Mesendoderm (in vitro differentiated cells): ENCODE data around the gene ZNF747.
A peak's percentile ranks its signal among the peaks of the same experiment; 100 is the strongest.

Experiments used
- DNase-seq: peaks from one replicate; pipeline ENCODE4 v3.0.0; 2013
- H2AK5ac ChIP-seq: 2 replicates; pipeline ENCODE4 v1.6.1; 2013; ENCODE audit warnings: low read length, inconsistent platforms
- H2BK120ac ChIP-seq: 2 replicates; pipeline ENCODE4 v1.6.1; 2013; ENCODE audit warnings: low read depth, mild to moderate bottlenecking, low read length, moderate library complexity, mixed read lengths
- H2BK15ac ChIP-seq: replicated peaks from 2 replicates; pipeline ENCODE4 v1.6.1; 2013; ENCODE audit warnings: low read depth, mild to moderate bottlenecking, moderate library complexity
- H2BK5ac ChIP-seq: 2 replicates; pipeline ENCODE4 v1.6.1; 2013; ENCODE audit warnings: low read length, inconsistent platforms
- H3K18ac ChIP-seq: 2 replicates; pipeline ENCODE4 v1.6.1; 2013; ENCODE audit warnings: mild to moderate bottlenecking, low read length, mixed read lengths
- H3K23ac ChIP-seq: one replicate; pipeline ENCODE4 v1.6.1; 2013; ENCODE audit warnings: low read length
- H3K27ac ChIP-seq: 2 replicates; pipeline ENCODE4 v1.5.1; 2013; ENCODE audit warnings: low read depth, mild to moderate bottlenecking, inconsistent platforms, low read length, moderate library complexity
- H3K27me3 ChIP-seq: 2 replicates; pipeline ENCODE4 v1.6.1; 2013; ENCODE audit warnings: low read length, control low read depth, mild to moderate bottlenecking, inconsistent platforms; ENCODE audit not compliant: insufficient read depth, poor library complexity
- H3K36me3 ChIP-seq: 2 replicates; pipeline ENCODE4 v1.6.1; 2013; ENCODE audit warnings: low read length, inconsistent platforms; ENCODE audit not compliant: control insufficient read depth, insufficient read depth
- H3K4ac ChIP-seq: one replicate; pipeline ENCODE4 v1.6.1; 2013; ENCODE audit warnings: low read depth, mild to moderate bottlenecking, low read length, moderate library complexity
- H3K4me1 ChIP-seq: 2 replicates; pipeline ENCODE4 v1.6.1; 2013; ENCODE audit warnings: low read depth, low read length, inconsistent platforms; ENCODE audit not compliant: control insufficient read depth
- H3K4me2 ChIP-seq: 2 replicates; pipeline ENCODE4 v1.6.1; 2013; ENCODE audit warnings: low read length
- H3K4me3 ChIP-seq: 2 replicates; pipeline ENCODE4 v1.5.1; 2013; ENCODE audit warnings: mild to moderate bottlenecking, low read length
- H3K56ac ChIP-seq: one replicate; pipeline ENCODE4 v1.6.1; 2013; ENCODE audit warnings: low read length
- H3K79me1 ChIP-seq: 2 replicates; pipeline ENCODE4 v1.6.1; 2013; ENCODE audit warnings: low read length, inconsistent platforms
- H3K79me2 ChIP-seq: 2 replicates; pipeline ENCODE4 v1.6.1; 2013; ENCODE audit warnings: mild to moderate bottlenecking, low read length; ENCODE audit not compliant: control insufficient read depth, insufficient read depth
- H3K9ac ChIP-seq: 2 replicates; pipeline ENCODE4 v1.6.1; 2013; ENCODE audit warnings: low read length, inconsistent platforms
- H4K5ac ChIP-seq: one replicate; pipeline ENCODE4 v1.6.1; 2013; ENCODE audit warnings: low read length
- H4K8ac ChIP-seq: one replicate; pipeline ENCODE4 v1.6.1; 2013; ENCODE audit warnings: low read depth, mild to moderate bottlenecking, control low read depth, low read length, moderate library complexity
- WGBS: extraction: QIAGEN DNeasy Blood & Tissue Kit; methylation state at CpG from one replicate; pipeline ENCODE4 v1.1.7; 2013; ENCODE audit warnings: low lambda C conversion rate, missing lambda C conversion rate; ENCODE audit not compliant: insufficient coverage; ENCODE audit errors: extremely low coverage; 5-methylcytosine and 5-hydroxymethylcytosine counted together

Gene ZNF747

DNA sequence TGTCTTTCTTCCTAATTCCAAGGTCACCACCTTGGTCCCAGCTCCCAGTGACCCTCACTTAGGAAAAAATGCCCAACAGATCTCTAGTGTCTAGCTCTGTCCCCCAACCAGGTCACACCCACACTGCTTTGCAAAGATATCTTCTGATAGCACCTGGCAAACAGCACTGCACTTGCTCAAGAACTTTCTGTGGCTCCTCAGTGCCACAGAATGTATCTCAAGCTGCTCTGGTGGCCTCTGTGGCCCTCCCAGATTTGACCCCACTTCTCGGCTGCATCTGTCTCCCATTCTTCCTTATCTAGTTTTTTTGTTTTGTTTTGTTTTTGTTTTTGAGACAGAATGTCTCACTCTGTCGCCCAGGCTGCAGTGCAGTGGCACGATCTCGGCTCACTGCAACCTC is 31.9 kb upstream of the ZNF747 start:
- H4K5ac ChIP-seq, result no peak overlapping the region
- H3K4ac ChIP-seq, result no peak overlapping the region
- H3K27ac ChIP-seq, result no peak overlapping the region
- no peaks in the 10 kb centered on the region for H3K4me1 ChIP-seq
- H2BK15ac ChIP-seq, result no peak overlapping the region
- H3K79me2 ChIP-seq, result no peaks in the 10 kb centered on the region
- no peak overlapping the region for H3K4me3 ChIP-seq
- no peak overlapping the region for H4K8ac ChIP-seq
- WGBS, result no CpG with 5 or more reads among the region's 4 CpGs
- no peak overlapping the region for H3K56ac ChIP-seq
- H3K9ac ChIP-seq, result no peak overlapping the region
- H3K79me1 ChIP-seq, result no peaks in the 10 kb centered on the region
- DNase-seq, result no peak
- no peaks in the 10 kb centered on the region for H3K27me3 ChIP-seq
- H2BK5ac ChIP-seq, result no peak overlapping the region
- no peak overlapping the region for H3K18ac ChIP-seq
- H2AK5ac ChIP-seq, result no peak overlapping the region
- H3K23ac ChIP-seq, result no peak overlapping the region
- no peak overlapping the region for H2BK120ac ChIP-seq
- no peak overlapping the region for H3K4me2 ChIP-seq
- H3K36me3 ChIP-seq, result no peaks in the 10 kb centered on the region

DNA sequence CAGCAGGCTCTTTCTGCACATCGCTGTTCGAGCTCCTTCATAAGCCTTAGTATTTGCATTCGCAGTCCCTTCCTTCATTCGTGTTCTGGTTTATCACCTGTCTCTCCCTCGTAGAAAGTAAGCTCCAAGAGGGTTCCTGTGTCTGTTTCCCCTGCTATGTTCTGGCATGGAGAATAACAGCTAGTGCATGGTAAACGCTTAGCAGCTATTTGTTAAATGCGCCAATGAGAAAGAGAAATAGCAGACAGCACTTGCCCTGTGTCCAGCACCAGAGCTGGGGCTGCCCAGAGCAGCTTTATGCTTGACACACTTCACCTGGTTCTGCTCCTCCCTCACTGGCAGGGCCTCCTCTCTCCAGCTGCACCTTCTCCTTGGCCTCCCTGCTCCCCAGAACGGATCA is 31.3 kb upstream of the ZNF747 start:
- H3K18ac ChIP-seq, result no peak overlapping the region
- H3K4me3 ChIP-seq, result no peak overlapping the region
- H3K9ac ChIP-seq, result no peak overlapping the region
- H3K23ac ChIP-seq, result no peak overlapping the region
- H4K5ac ChIP-seq, result no peak overlapping the region
- no peaks in the 10 kb centered on the region for H3K79me2 ChIP-seq
- H2BK5ac ChIP-seq, result no peak overlapping the region
- H3K27me3 ChIP-seq, result no peaks in the 10 kb centered on the region
- H4K8ac ChIP-seq, result no peak overlapping the region
- no peak for DNase-seq
- no peak overlapping the region for H2AK5ac ChIP-seq
- no peaks in the 10 kb centered on the region for H3K36me3 ChIP-seq
- H3K56ac ChIP-seq, result no peak overlapping the region
- no peak overlapping the region for H2BK120ac ChIP-seq
- no peaks in the 10 kb centered on the region for H3K4me1 ChIP-seq
- no peaks in the 10 kb centered on the region for H3K79me1 ChIP-seq
- H2BK15ac ChIP-seq, result no peak overlapping the region
- no peak overlapping the region for H3K4me2 ChIP-seq
- H3K4ac ChIP-seq, result no peak overlapping the region
- H3K27ac ChIP-seq, result no peak overlapping the region
- WGBS, result no CpG with 5 or more reads among the region's 8 CpGs

DNA sequence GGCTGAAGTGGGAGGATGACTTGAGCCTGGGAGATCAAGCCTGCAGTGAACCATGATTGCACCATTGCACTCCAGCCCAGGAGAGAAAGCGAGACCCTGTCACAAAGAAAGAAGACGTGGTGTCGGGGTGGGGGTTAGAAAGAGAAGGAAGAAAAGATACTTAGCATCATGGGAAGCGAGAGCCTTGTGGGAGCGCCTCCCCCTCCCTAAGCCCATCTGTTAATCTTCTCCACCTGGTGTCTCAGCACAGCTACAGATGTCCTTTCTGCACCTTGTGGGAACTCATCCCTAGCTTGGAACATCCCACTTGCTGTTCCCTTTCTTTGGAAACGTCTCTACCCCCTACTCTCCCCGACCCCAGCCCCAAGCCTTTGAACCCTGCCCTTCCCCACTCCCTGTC is 30.9 kb upstream of the ZNF747 start:
- Histone ChIP-seq H3K4me3 (no peak overlapping the region), H2BK15ac (no peak overlapping the region), H4K8ac (no peak overlapping the region), H3K27ac (no peak overlapping the region), H3K4ac (no peak overlapping the region), H4K5ac (no peak overlapping the region), H2AK5ac (no peak overlapping the region), H3K4me2 (no peak overlapping the region), H3K56ac (no peak overlapping the region), H3K4me1 (no peaks in the 10 kb centered on the region), H3K23ac (no peak overlapping the region), H2BK120ac (no peak overlapping the region), H3K79me2 (no peaks in the 10 kb centered on the region), H2BK5ac (no peak overlapping the region), H3K27me3 (no peaks in the 10 kb centered on the region), H3K79me1 (no peaks in the 10 kb centered on the region), H3K9ac (no peak overlapping the region), H3K36me3 (no peaks in the 10 kb centered on the region), H3K18ac (no peak overlapping the region)
- no peak for DNase-seq
- no CpG with 5 or more reads among the region's 7 CpGs for WGBS

DNA sequence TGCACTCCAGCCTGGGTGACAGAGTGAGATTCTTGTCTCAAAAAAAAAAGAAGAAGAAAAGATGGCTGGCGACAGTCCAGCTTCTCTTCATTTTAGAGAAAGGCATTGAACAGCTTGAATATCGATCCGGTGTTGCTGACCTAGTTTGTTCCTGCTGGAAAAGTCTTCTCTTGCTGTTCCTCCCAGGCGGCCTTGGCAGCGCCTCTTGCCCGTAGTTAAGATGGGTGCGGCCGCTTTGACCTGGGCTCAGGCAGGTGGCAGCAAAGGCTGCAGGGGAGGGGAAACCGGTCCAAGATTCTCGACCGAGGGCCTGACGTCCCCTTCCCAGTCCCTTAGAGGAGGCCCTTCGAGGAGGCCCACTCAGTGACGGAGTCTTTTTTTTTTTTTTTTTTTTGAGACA is 27.4 kb upstream of the ZNF747 start:
- no peak overlapping the region for H3K56ac ChIP-seq
- no peaks in the 10 kb centered on the region for H3K36me3 ChIP-seq
- H2BK120ac ChIP-seq, result no peak overlapping the region
- H3K4me3 ChIP-seq, result no peak overlapping the region
- H3K9ac ChIP-seq, result no peak overlapping the region
- no peak overlapping the region for H2BK15ac ChIP-seq
- H3K79me2 ChIP-seq, result no peaks in the 10 kb centered on the region
- no peak overlapping the region for H2BK5ac ChIP-seq
- H3K4me2 ChIP-seq, result no peak overlapping the region
- DNase-seq, result no peak
- no peaks in the 10 kb centered on the region for H3K4me1 ChIP-seq
- no peak overlapping the region for H4K8ac ChIP-seq
- no peak overlapping the region for H3K18ac ChIP-seq
- WGBS, result no CpG with 5 or more reads among the region's 14 CpGs
- no peaks in the 10 kb centered on the region for H3K27me3 ChIP-seq
- H4K5ac ChIP-seq, result no peak overlapping the region
- no peak overlapping the region for H3K27ac ChIP-seq
- H2AK5ac ChIP-seq, result no peak overlapping the region
- no peaks in the 10 kb centered on the region for H3K79me1 ChIP-seq
- H3K23ac ChIP-seq, result no peak overlapping the region
- no peak overlapping the region for H3K4ac ChIP-seq

DNA sequence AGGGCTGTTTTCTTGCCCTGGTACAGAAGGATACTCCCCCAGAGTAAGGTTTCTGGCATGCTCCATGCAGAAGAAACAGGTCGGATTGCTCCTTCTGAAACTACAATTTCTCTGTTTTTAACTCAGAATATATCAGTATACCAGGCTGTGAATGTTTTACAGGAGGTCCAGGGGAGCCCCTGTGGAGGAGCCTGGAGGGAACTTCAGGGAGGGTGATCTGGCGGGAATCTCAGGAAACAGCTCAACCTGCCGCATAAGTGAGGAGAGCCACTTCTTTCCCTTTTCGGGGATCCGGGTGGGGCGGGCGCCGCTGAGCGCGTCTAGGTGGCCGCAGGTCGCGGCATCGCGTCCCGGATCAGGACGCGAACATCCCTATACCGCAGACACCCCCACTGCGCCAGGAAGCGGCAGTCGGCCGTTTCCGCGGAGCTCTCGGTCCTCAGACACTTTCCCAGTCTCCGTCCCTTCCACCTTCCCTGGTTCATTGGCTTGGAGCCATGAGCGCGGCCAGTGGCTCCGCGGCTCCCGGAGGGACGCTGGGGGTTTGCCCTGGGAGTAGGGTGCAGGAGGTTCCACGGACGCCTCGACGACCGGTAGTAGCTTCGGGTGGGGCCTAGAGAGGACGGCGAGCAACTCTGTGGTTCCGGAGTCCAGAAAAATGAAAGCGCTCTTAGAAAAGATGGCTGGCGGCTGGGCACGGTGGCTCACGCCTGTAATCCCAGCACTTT is 26.6 kb upstream of the ZNF747 start:
- H3K4ac ChIP-seq, result no peak overlapping the region
- WGBS, result no CpG with 5 or more reads among the region's 46 CpGs
- H3K23ac ChIP-seq, result no peak overlapping the region
- H3K4me3 ChIP-seq, result no peak overlapping the region
- no peak overlapping the region for H4K8ac ChIP-seq
- no peaks in the 10 kb centered on the region for H3K79me2 ChIP-seq
- H3K9ac ChIP-seq, result peak overlapping the region; percentile 51
- H3K27ac ChIP-seq, result no peak overlapping the region
- H3K36me3 ChIP-seq, result no peaks in the 10 kb centered on the region
- H3K18ac ChIP-seq, result peak overlapping the region; percentile 43
- no peak overlapping the region for H2BK120ac ChIP-seq
- H3K4me1 ChIP-seq, result no peaks in the 10 kb centered on the region
- H3K4me2 ChIP-seq, result peak overlapping the region; percentile 34
- H3K56ac ChIP-seq, result peak overlapping the region; percentile 81
- H3K27me3 ChIP-seq, result no peaks in the 10 kb centered on the region
- no peak overlapping the region for H2AK5ac ChIP-seq
- H3K79me1 ChIP-seq, result peaks cover 1% of the 10 kb centered on the region
- no peak overlapping the region for H2BK15ac ChIP-seq
- no peak overlapping the region for H2BK5ac ChIP-seq
- DNase-seq, result no peak
- no peak overlapping the region for H4K5ac ChIP-seq

DNA sequence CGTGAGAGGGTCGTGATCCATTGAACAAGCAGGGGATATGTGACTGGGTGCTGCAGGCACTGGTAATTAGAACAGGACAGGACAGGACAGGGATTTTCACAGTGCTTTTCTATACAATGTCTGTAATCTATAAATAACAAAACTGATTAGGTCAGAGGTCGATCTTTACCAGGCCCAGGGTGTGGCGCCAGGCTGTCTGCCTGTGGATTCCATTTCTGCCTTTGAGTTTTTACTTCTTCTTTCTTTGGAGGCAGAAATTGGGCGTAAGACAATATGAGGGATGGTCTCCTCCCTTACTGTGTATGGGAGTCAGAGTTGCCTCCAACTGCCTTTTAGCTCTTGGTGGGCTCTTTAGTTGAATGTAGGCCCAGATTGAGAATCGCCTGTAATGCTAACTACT is 25.0 kb upstream of the ZNF747 start:
- Histone ChIP-seq H3K4me1 (no peaks in the 10 kb centered on the region), H2AK5ac (no peak overlapping the region), H3K4me3 (no peak overlapping the region), H3K79me2 (no peaks in the 10 kb centered on the region), H3K36me3 (no peaks in the 10 kb centered on the region), H4K5ac (no peak overlapping the region), H3K23ac (no peak overlapping the region), H3K79me1 (peaks cover 3% of the 10 kb centered on the region), H3K27me3 (no peaks in the 10 kb centered on the region), H3K56ac (peak overlapping the region; percentile 74), H2BK15ac (no peak overlapping the region), H4K8ac (no peak overlapping the region), H3K4me2 (no peak overlapping the region), H2BK5ac (no peak overlapping the region), H3K18ac (no peak overlapping the region), H3K9ac (no peak overlapping the region), H2BK120ac (no peak overlapping the region), H3K4ac (no peak overlapping the region), H3K27ac (no peak overlapping the region)
- WGBS, result no CpG with 5 or more reads among the region's 6 CpGs
- no peak for DNase-seq
